ENCODE data around the gene ZNF808.

The ZNF808 gene

GRCh38 chr19:52570000-52570861 is 42.8 kb downstream of the ZNF808 start, which contains the start of gene ZNF701:
TSS of gene ZNF701 (plus strand) at chr19:52570287. CDS start at chr19:52574148, 3,861 bp downstream.
- no peak within 1 kb of the TSS for H2AK5ac ChIP-seq (ENCODE audit: low read depth, low read length)
- H4K91ac ChIP-seq (ENCODE audit: low read depth, low read length, poor library complexity), result no peak within 1 kb of the TSS
- peak within 1 kb of the TSS; percentile 80 for H3K23ac ChIP-seq (ENCODE audit: low read depth, low read length, poor library complexity)
- H3K4me1 ChIP-seq (ENCODE audit: control insufficient read depth in 2 of 2, insufficient read depth in 1 of 2, low read depth in 1 of 2, low read length in 2 of 2), result peaks cover 0 to 2% of the 10 kb centered on the region in 2 donors
- H3K36me3 ChIP-seq (replicated peaks in 1 of 2; ENCODE audit: control insufficient read depth in 2 of 2, insufficient read depth in 2 of 2, low read length in 2 of 2), result peaks cover 6 to 35% of the 10 kb centered on the region in 2 donors
- peak within 1 kb of the TSS; percentile 96 for H3K4me2 ChIP-seq (ENCODE audit: insufficient read depth, low read length, poor library complexity, severe bottlenecking)
- H3K14ac ChIP-seq (ENCODE audit: low read length), result peak within 1 kb of the TSS; percentile 40
- H3K79me1 ChIP-seq (ENCODE audit: low read depth, low read length), result peaks cover 5% of the 10 kb centered on the region
- peaks cover 0 to 12% of the 10 kb centered on the region in 2 donors for H3K9me3 ChIP-seq (replicated peaks in 1 of 2; ENCODE audit: control insufficient read depth in 2 of 2, insufficient read depth in 1 of 2, low read depth in 1 of 2, low read length in 2 of 2)
- no peak within 1 kb of the TSS for H2BK12ac ChIP-seq (ENCODE audit: low read length)
- peak within 1 kb of the TSS; percentile 84 to 95 for H3K4me3 ChIP-seq (ENCODE audit: low read length in 2 of 2)
- H3K27me3 ChIP-seq (ENCODE audit: control insufficient read depth in 3 of 3, insufficient read depth in 3 of 3, low read depth in 1 of 3, low read length in 3 of 3), result no peaks in the 10 kb centered on the region
- H3K9ac ChIP-seq (ENCODE audit: low read depth, low read length, poor library complexity), result peak within 1 kb of the TSS; percentile 90
- no peak within 1 kb of the TSS for H3K4ac ChIP-seq (ENCODE audit: low read length)
- H2AFZ ChIP-seq (ENCODE audit: low read length), result peak within 1 kb of the TSS; percentile 88
- H3K18ac ChIP-seq (ENCODE audit: low read length), result peak within 1 kb of the TSS; percentile 89
- no peak within 1 kb of the TSS for H2BK15ac ChIP-seq (ENCODE audit: low read length)
- no peak within 1 kb of the TSS for H2BK5ac ChIP-seq (ENCODE audit: low read length)
- no CpG with 5 or more reads among the region's 57 CpGs for WGBS, 2 donors (ENCODE audit: extremely low coverage in 2 of 2, insufficient read length in 2 of 2, insufficient replicate concordance in 1 of 2)
- H2BK120ac ChIP-seq (ENCODE audit: low read depth, low read length), result no peak within 1 kb of the TSS
- H4K8ac ChIP-seq (ENCODE audit: low read depth, low read length), result no peak within 1 kb of the TSS
- peak; percentile 92 for DNase-seq (ENCODE audit: low spot score)
- H3K27ac ChIP-seq (replicated peaks; ENCODE audit: low read length), result peak within 1 kb of the TSS; percentile 95

GRCh38 chr19:52584736-52585440 is 57.4 kb downstream of the ZNF808 start:
- no CpG with 5 or more reads among the region's 39 CpGs for WGBS, 2 donors (ENCODE audit: extremely low coverage in 2 of 2, insufficient read length in 2 of 2, insufficient replicate concordance in 1 of 2)
- H3K9me3 ChIP-seq (replicated peaks in 1 of 2; ENCODE audit: control insufficient read depth in 2 of 2, insufficient read depth in 1 of 2, low read depth in 1 of 2, low read length in 2 of 2), result peaks cover 10 to 47% of the 10 kb centered on the region in 2 donors
- H4K8ac ChIP-seq (ENCODE audit: low read depth, low read length), result peak overlapping the region; percentile 43
- no peak overlapping the region for H2BK120ac ChIP-seq (ENCODE audit: low read depth, low read length)
- H3K4me2 ChIP-seq (ENCODE audit: insufficient read depth, low read length, poor library complexity, severe bottlenecking), result no peak overlapping the region
- peaks cover 20 to 81% of the 10 kb centered on the region in 2 donors for H3K36me3 ChIP-seq (replicated peaks in 1 of 2; ENCODE audit: control insufficient read depth in 2 of 2, insufficient read depth in 2 of 2, low read length in 2 of 2)
- no peak overlapping the region for H2BK15ac ChIP-seq (ENCODE audit: low read length)
- H2BK5ac ChIP-seq (ENCODE audit: low read length), result no peak overlapping the region
- no peak overlapping the region for H3K14ac ChIP-seq (ENCODE audit: low read length)
- peaks cover 1% of the 10 kb centered on the region for H3K79me1 ChIP-seq (ENCODE audit: low read depth, low read length)
- H2BK12ac ChIP-seq (ENCODE audit: low read length), result no peak overlapping the region
- no peak overlapping the region for H3K9ac ChIP-seq (ENCODE audit: low read depth, low read length, poor library complexity)
- H3K4me3 ChIP-seq (ENCODE audit: low read length in 2 of 2), result no peak overlapping the region
- no peaks in the 10 kb centered on the region for H3K4me1 ChIP-seq (ENCODE audit: control insufficient read depth in 2 of 2, insufficient read depth in 1 of 2, low read depth in 1 of 2, low read length in 2 of 2)
- no peak overlapping the region for H3K23ac ChIP-seq (ENCODE audit: low read depth, low read length, poor library complexity)
- no peak overlapping the region for H2AK5ac ChIP-seq (ENCODE audit: low read depth, low read length)
- no peak overlapping the region for H3K4ac ChIP-seq (ENCODE audit: low read length)
- H2AFZ ChIP-seq (ENCODE audit: low read length), result no peak overlapping the region
- no peak overlapping the region for H3K27ac ChIP-seq (replicated peaks; ENCODE audit: low read length)
- no peak for DNase-seq (ENCODE audit: low spot score)
- no peaks in the 10 kb centered on the region for H3K27me3 ChIP-seq (ENCODE audit: control insufficient read depth in 3 of 3, insufficient read depth in 3 of 3, low read depth in 1 of 3, low read length in 3 of 3)
- H4K91ac ChIP-seq (ENCODE audit: low read depth, low read length, poor library complexity), result no peak overlapping the region
- H3K18ac ChIP-seq (ENCODE audit: low read length), result no peak overlapping the region

GRCh38 chr19:52585604-52586003 is 58.1 kb downstream of the ZNF808 start:
- no peak overlapping the region for H3K9ac ChIP-seq (ENCODE audit: low read depth, low read length, poor library complexity)
- H2AK5ac ChIP-seq (ENCODE audit: low read depth, low read length), result no peak overlapping the region
- no peaks in the 10 kb centered on the region for H3K4me1 ChIP-seq (ENCODE audit: control insufficient read depth in 2 of 2, insufficient read depth in 1 of 2, low read depth in 1 of 2, low read length in 2 of 2)
- no peak overlapping the region for H4K8ac ChIP-seq (ENCODE audit: low read depth, low read length)
- no peak overlapping the region for H3K14ac ChIP-seq (ENCODE audit: low read length)
- H3K23ac ChIP-seq (ENCODE audit: low read depth, low read length, poor library complexity), result no peak overlapping the region
- no peak overlapping the region for H3K27ac ChIP-seq (replicated peaks; ENCODE audit: low read length)
- peaks cover 21 to 81% of the 10 kb centered on the region in 2 donors for H3K36me3 ChIP-seq (replicated peaks in 1 of 2; ENCODE audit: control insufficient read depth in 2 of 2, insufficient read depth in 2 of 2, low read length in 2 of 2)
- H3K79me1 ChIP-seq (ENCODE audit: low read depth, low read length), result peaks cover 3% of the 10 kb centered on the region
- no peak overlapping the region for H2BK5ac ChIP-seq (ENCODE audit: low read length)
- H3K9me3 ChIP-seq (replicated peaks in 1 of 2; ENCODE audit: control insufficient read depth in 2 of 2, insufficient read depth in 1 of 2, low read depth in 1 of 2, low read length in 2 of 2), result peaks cover 10 to 45% of the 10 kb centered on the region in 2 donors
- H3K27me3 ChIP-seq (ENCODE audit: control insufficient read depth in 3 of 3, insufficient read depth in 3 of 3, low read depth in 1 of 3, low read length in 3 of 3), result no peaks in the 10 kb centered on the region
- no peak for DNase-seq (ENCODE audit: low spot score)
- H3K18ac ChIP-seq (ENCODE audit: low read length), result no peak overlapping the region
- no peak overlapping the region for H2BK120ac ChIP-seq (ENCODE audit: low read depth, low read length)
- no peak overlapping the region for H4K91ac ChIP-seq (ENCODE audit: low read depth, low read length, poor library complexity)
- no peak overlapping the region for H3K4me3 ChIP-seq (ENCODE audit: low read length in 2 of 2)
- no peak overlapping the region for H3K4me2 ChIP-seq (ENCODE audit: insufficient read depth, low read length, poor library complexity, severe bottlenecking)
- no CpG with 5 or more reads among the region's 6 CpGs for WGBS, 2 donors (ENCODE audit: extremely low coverage in 2 of 2, insufficient read length in 2 of 2, insufficient replicate concordance in 1 of 2)
- H2AFZ ChIP-seq (ENCODE audit: low read length), result no peak overlapping the region
- no peak overlapping the region for H2BK12ac ChIP-seq (ENCODE audit: low read length)
- H2BK15ac ChIP-seq (ENCODE audit: low read length), result no peak overlapping the region
- H3K4ac ChIP-seq (ENCODE audit: low read length), result no peak overlapping the region

DNA sequence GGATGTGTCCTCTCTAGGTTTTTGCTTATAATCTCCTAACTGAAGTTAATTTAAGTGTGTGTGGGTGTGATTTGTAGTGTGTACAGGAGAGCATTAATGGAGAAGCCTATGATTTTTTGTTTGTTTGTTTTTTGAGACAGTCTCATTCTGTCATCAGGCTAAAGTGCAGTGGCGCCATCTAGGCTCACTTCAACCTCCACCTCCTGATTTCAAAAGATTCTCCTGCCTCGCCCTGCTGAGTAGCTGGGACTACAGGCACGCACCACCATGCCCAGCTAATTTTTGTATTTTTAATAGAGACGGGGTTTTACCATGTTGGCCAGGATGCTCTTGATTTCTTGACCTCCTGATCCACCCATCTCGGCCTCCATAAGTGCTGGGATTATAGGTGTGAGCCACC is 63.3 kb downstream of the ZNF808 start:
- peaks cover 9 to 58% of the 10 kb centered on the region in 2 donors for H3K36me3 ChIP-seq (replicated peaks in 1 of 2; ENCODE audit: control insufficient read depth in 2 of 2, insufficient read depth in 2 of 2, low read length in 2 of 2)
- no peak overlapping the region for H3K4ac ChIP-seq (ENCODE audit: low read length)
- no peak overlapping the region for H3K27ac ChIP-seq (replicated peaks; ENCODE audit: low read length)
- no peak overlapping the region for H2BK15ac ChIP-seq (ENCODE audit: low read length)
- H2BK5ac ChIP-seq (ENCODE audit: low read length), result no peak overlapping the region
- no peak overlapping the region for H3K9ac ChIP-seq (ENCODE audit: low read depth, low read length, poor library complexity)
- H2AK5ac ChIP-seq (ENCODE audit: low read depth, low read length), result no peak overlapping the region
- no peak overlapping the region for H3K14ac ChIP-seq (ENCODE audit: low read length)
- H4K8ac ChIP-seq (ENCODE audit: low read depth, low read length), result no peak overlapping the region
- no peak overlapping the region for H3K4me3 ChIP-seq (ENCODE audit: low read length in 2 of 2)
- no peaks in the 10 kb centered on the region for H3K4me1 ChIP-seq (ENCODE audit: control insufficient read depth in 2 of 2, insufficient read depth in 1 of 2, low read depth in 1 of 2, low read length in 2 of 2)
- no peak for DNase-seq (ENCODE audit: low spot score)
- H2BK12ac ChIP-seq (ENCODE audit: low read length), result no peak overlapping the region
- H4K91ac ChIP-seq (ENCODE audit: low read depth, low read length, poor library complexity), result no peak overlapping the region
- H3K23ac ChIP-seq (ENCODE audit: low read depth, low read length, poor library complexity), result no peak overlapping the region
- H3K79me1 ChIP-seq (ENCODE audit: low read depth, low read length), result peaks cover 3% of the 10 kb centered on the region
- peaks cover 0 to 21% of the 10 kb centered on the region in 2 donors for H3K9me3 ChIP-seq (replicated peaks in 1 of 2; ENCODE audit: control insufficient read depth in 2 of 2, insufficient read depth in 1 of 2, low read depth in 1 of 2, low read length in 2 of 2)
- H2BK120ac ChIP-seq (ENCODE audit: low read depth, low read length), result no peak overlapping the region
- WGBS, 2 donors (ENCODE audit: extremely low coverage in 2 of 2, insufficient read length in 2 of 2, insufficient replicate concordance in 1 of 2), result no CpG with 5 or more reads among the region's 5 CpGs
- no peak overlapping the region for H3K18ac ChIP-seq (ENCODE audit: low read length)
- no peaks in the 10 kb centered on the region for H3K27me3 ChIP-seq (ENCODE audit: control insufficient read depth in 3 of 3, insufficient read depth in 3 of 3, low read depth in 1 of 3, low read length in 3 of 3)
- no peak overlapping the region for H3K4me2 ChIP-seq (ENCODE audit: insufficient read depth, low read length, poor library complexity, severe bottlenecking)
- H2AFZ ChIP-seq (ENCODE audit: low read length), result no peak overlapping the region

Data from neuronal stem cell (in vitro differentiated cells).